Cardiac muscle cell (in vitro differentiated cells and primary cell): ENCODE measurements around the gene SLC39A11. TPM values are rescaled to one million over a fixed set of nuclear protein-coding genes. Genes with fewer than 3 reads are reported as not detected.
"Not testable (repeated sequence)": the region's sequence is repeated elsewhere in the genome, so short reads cannot be mapped to it uniquely, and the experiment has no call there.

Experiments used
- DNase-seq, 2 donors: peaks; one replicate each; pipeline versions ENCODE4 v3.0.0 to v3.0.0-alpha.2; 2010 to 2017; ENCODE audit warnings: low read depth in 1 of 2, low spot score in 1 of 2
- H3K27ac ChIP-seq: fragments of 200-600 bp; sonication (generic); 2 replicates; pipeline ENCODE4 v1.5.1; 2016
- H3K27me3 ChIP-seq: fragments of 200-600 bp; sonication (generic); 2 replicates; pipeline ENCODE4 v1.6.0; 2016; ENCODE audit warnings: control low read depth
- H3K36me3 ChIP-seq: fragments of 200-600 bp; sonication (generic); 2 replicates; pipeline ENCODE4 v1.5.1; 2016; ENCODE audit warnings: control low read depth
- H3K4me1 ChIP-seq: fragments of 200-600 bp; sonication (generic); 2 replicates; pipeline ENCODE4 v1.8.1; 2017; ENCODE audit warnings: low read depth, mild to moderate bottlenecking, mixed run types
- H3K4me3 ChIP-seq: fragments of 200-600 bp; sonication (generic); 2 replicates; pipeline ENCODE4 v1.5.1; 2016; ENCODE audit warnings: mild to moderate bottlenecking
- H3K9me3 ChIP-seq: fragments of 200-600 bp; sonication (generic); 2 replicates; pipeline ENCODE4 v1.5.1; 2017; ENCODE audit warnings: low read depth, mild to moderate bottlenecking, control low read depth
- CTCF ChIP-seq: IDR thresholded peaks from 2 replicates; pipeline ENCODE4 v1.5.1; 2012; ENCODE audit warnings: low read depth, mild to moderate bottlenecking, low read length
- polyA plus RNA-seq: library from polyadenylated mRNA; unstranded; fragments of >200 nt; fragmentation: Nextera tagmentation; extraction: Ambion mirVana; gene quantifications from 2 replicates; pipeline ENCODE4 v1.2.1, GENCODE V29; 2016
- total RNA-seq: library from RNA; depleted of rRNA; stranded (reverse); fragments of >200 nt; gene quantifications from 2 replicates; pipeline ENCODE4 v1.2.3, GENCODE V29; 2016

Gene SLC39A11
- total and polyA plus RNA-seq, 2 experiments from 2014 or later, result 5.9 to 11.7 TPM

- H3K27ac ChIP-seq, result no peak overlapping the region
- no peak overlapping the region for H3K4me3 ChIP-seq
- H3K36me3 ChIP-seq, result no peaks in the 10 kb centered on the region
- DNase-seq, result no peak
- H3K27me3 ChIP-seq, result no peaks in the 10 kb centered on the region
- TF ChIP-seq CTCF, result no peak
- no peaks in the 10 kb centered on the region for H3K9me3 ChIP-seq
- no peaks in the 10 kb centered on the region for H3K4me1 ChIP-seq
Measured at GRCh38 chr17:72825218-72825617, 267.3 kb downstream of the SLC39A11 start.

GRCh38 chr17:72824267-72824666 is 268.2 kb downstream of the SLC39A11 start:
- not testable (repeated sequence) for H3K27me3 ChIP-seq, DNase-seq, H3K4me3 ChIP-seq, H3K9me3 ChIP-seq, H3K4me1 ChIP-seq, H3K36me3 ChIP-seq, H3K27ac ChIP-seq

- no peak overlapping the region for H3K4me3 ChIP-seq
- no peaks in the 10 kb centered on the region for H3K36me3 ChIP-seq
- no peaks in the 10 kb centered on the region for H3K9me3 ChIP-seq
- no peak for TF ChIP-seq CTCF
- no peaks in the 10 kb centered on the region for H3K27me3 ChIP-seq
- no peak overlapping the region for H3K27ac ChIP-seq
- no peaks in the 10 kb centered on the region for H3K4me1 ChIP-seq
- no peak for DNase-seq
Measured at GRCh38 chr17:72822358-72823023, 270.0 kb downstream of the SLC39A11 start.

- DNase-seq, result no peak
Measured at GRCh38 chr17:72816406-72816805, 276.1 kb downstream of the SLC39A11 start.

GRCh38 chr17:72813481-72813880 is 279.0 kb downstream of the SLC39A11 start:
- Histone ChIP-seq H3K4me3 (no peak overlapping the region), H3K9me3 (no peaks in the 10 kb centered on the region), H3K27me3 (no peaks in the 10 kb centered on the region), H3K27ac (no peak overlapping the region), H3K36me3 (no peaks in the 10 kb centered on the region), H3K4me1 (no peaks in the 10 kb centered on the region)
- no peak for TF ChIP-seq CTCF
- DNase-seq, result no peak

More at GRCh38 chr17:72816406-72816805, 276.1 kb downstream of the SLC39A11 start:
- Histone ChIP-seq H3K9me3 (no peaks in the 10 kb centered on the region), H3K4me1 (no peaks in the 10 kb centered on the region), H3K27ac (no peak overlapping the region), H3K4me3 (no peak overlapping the region), H3K27me3 (no peaks in the 10 kb centered on the region), H3K36me3 (no peaks in the 10 kb centered on the region)
- TF ChIP-seq CTCF, result no peak

- H3K36me3 ChIP-seq, result no peaks in the 10 kb centered on the region
- peak in 1 of 2 donors; percentile 32 for DNase-seq
- no peak for TF ChIP-seq CTCF
Measured at GRCh38 chr17:72812823-72813222, 279.7 kb downstream of the SLC39A11 start.

More at GRCh38 chr17:72812823-72813222, 279.7 kb downstream of the SLC39A11 start:
- H3K4me1 ChIP-seq, result no peaks in the 10 kb centered on the region
- H3K9me3 ChIP-seq, result no peaks in the 10 kb centered on the region
- no peak overlapping the region for H3K27ac ChIP-seq
- no peaks in the 10 kb centered on the region for H3K27me3 ChIP-seq
- no peak overlapping the region for H3K4me3 ChIP-seq
